D721Med (cell line): ENCODE measurements around the gene MCL1.

ENCODE experiments used
- DNase-seq: peaks from one replicate; pipeline ENCODE4 v3.0.0; 2011; ENCODE audit warnings: low spot score; ENCODE audit not compliant: insufficient read length
- FAIRE-seq: peaks from 2 replicates; lab custom pipeline; 2011; peaks lifted over from hg19 to GRCh38; lab: Jason Lieb, UNC
- TF ChIP-seq, protein P1 (sequence below): IDR thresholded peaks from 2 replicates; pipeline ENCODE4 v1.5.1; 2012; ENCODE audit warnings: mild to moderate bottlenecking, control low read depth; ENCODE audit not compliant: insufficient read depth; ENCODE audit errors: missing control alignments

Gene MCL1

DNA sequence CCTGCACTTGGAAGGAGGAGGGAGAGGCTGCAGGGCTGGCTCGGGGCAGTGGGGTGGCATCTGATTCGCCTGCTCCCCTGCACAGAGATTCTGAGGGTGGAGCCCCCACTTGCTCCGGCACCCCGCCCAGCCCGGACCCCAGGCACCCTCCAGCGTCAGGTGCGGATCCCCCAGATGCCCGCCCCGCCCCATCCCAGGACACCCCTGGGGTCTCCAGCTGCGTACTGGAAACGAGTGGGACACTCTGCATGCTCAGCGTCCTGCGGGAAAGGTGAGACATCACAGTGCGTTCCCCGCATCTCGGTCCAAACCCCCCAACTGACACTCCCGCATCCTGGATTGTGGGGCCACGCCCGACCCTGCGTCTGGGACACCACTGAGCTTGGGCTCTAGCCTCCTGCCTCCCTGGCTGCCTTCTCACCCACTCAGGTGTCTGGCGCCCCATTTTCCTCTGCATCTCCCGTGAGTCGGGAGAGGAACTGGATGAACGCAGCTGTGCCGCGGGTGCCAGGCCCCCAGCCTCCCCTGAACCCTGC is 22.3 kb downstream of the MCL1 start:
- TF ChIP-seq, protein P1, sequence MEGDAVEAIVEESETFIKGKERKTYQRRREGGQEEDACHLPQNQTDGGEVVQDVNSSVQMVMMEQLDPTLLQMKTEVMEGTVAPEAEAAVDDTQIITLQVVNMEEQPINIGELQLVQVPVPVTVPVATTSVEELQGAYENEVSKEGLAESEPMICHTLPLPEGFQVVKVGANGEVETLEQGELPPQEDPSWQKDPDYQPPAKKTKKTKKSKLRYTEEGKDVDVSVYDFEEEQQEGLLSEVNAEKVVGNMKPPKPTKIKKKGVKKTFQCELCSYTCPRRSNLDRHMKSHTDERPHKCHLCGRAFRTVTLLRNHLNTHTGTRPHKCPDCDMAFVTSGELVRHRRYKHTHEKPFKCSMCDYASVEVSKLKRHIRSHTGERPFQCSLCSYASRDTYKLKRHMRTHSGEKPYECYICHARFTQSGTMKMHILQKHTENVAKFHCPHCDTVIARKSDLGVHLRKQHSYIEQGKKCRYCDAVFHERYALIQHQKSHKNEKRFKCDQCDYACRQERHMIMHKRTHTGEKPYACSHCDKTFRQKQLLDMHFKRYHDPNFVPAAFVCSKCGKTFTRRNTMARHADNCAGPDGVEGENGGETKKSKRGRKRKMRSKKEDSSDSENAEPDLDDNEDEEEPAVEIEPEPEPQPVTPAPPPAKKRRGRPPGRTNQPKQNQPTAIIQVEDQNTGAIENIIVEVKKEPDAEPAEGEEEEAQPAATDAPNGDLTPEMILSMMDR = no peak
- DNase-seq (no peak), FAIRE-seq (no peak)

DNA sequence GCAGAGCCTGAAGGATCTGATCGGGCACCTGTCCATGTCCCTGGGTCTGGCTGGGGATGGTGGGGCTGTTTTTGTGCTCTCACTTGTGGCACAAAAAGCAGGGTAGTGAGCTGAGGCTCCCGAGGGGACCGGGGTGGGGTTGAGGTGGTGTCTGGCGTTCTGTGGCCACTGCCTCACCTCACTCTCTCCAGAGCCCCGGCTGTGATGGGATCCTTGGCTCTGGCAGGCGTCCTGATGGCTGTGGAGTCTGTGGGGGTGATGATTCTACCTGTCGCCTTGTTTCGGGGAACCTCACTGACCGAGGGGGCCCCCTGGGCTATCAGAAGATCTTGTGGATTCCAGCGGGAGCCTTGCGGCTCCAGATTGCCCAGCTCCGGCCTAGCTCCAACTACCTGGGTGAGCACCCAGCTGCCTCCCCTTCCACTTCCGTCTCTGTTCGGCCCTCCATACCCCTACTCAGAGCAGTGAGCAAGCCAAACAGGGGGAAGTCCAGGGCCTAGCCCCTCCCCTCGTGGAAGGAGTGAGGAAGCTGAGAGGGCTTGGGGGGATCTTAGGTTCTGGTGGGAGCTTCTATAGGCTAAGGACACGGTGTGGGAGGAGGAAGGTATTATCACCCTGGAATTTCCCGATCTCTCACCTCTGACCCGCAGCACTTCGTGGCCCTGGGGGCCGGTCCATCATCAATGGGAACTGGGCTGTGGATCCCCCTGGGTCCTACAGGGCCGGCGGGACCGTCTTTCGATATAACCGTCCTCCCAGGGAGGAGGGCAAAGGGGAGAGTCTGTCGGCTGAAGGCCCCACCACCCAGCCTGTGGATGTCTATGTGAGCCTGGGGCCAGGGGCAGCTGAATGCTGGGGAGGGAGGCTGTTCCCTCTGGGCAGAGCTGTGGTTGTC is 23.2 kb downstream of the MCL1 start:
- DNase-seq (no peak), FAIRE-seq (no peak)
- TF ChIP-seq, protein P1 = no peak

DNA sequence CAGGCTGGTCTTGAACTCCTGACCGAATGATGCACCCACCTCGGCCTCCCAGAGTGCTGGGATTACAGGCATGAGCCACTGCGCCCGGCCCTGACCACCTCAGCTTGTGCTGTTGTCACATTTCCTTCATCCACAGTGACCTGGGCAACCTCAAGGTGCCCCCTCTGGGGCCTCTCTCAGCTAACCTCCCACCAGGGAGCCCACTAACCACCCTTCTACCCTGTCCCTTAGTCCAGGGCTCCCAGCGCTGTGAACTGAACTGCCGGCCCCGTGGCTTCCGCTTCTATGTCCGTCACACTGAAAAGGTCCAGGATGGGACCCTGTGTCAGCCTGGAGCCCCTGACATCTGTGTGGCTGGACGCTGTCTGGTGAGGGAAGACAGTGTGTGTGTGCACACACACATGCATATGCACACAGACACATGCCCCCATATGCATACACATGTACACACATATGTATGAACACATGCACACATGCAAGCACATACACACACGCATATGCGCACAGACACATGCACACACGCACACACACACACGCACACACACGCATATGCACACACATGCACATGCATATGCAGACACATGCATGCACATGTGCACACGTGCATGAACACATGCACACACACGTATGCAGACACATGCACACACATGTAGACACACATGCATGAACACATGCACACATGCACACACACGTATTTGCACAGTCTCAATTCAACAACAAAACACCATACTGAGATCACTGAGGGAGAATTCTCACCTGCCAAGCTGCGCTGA is 24.0 kb downstream of the MCL1 start:
- no peak for FAIRE-seq
- no peak for DNase-seq
- TF ChIP-seq, protein P1 = no peak

DNA sequence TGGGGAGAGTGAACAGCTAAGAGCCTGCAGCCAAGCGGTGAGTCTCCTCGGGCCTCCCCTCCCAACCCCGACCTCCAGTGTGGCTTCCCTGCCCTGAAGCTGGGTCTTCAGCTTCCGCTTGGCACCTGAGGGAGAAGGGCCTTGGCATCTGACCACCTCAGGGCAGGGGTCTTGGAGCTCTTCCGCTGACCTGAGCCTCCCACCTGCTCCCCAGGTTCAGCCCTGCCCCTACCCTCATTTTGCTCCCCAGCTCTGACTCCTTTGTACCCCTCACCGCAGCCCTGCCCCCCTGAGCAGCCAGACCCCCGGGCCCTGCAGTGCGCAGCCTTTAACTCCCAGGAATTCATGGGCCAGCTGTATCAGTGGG is 25.3 kb downstream of the MCL1 start:
- TF ChIP-seq, protein P1 = no peak
- DNase-seq (no peak), FAIRE-seq (no peak)

DNA sequence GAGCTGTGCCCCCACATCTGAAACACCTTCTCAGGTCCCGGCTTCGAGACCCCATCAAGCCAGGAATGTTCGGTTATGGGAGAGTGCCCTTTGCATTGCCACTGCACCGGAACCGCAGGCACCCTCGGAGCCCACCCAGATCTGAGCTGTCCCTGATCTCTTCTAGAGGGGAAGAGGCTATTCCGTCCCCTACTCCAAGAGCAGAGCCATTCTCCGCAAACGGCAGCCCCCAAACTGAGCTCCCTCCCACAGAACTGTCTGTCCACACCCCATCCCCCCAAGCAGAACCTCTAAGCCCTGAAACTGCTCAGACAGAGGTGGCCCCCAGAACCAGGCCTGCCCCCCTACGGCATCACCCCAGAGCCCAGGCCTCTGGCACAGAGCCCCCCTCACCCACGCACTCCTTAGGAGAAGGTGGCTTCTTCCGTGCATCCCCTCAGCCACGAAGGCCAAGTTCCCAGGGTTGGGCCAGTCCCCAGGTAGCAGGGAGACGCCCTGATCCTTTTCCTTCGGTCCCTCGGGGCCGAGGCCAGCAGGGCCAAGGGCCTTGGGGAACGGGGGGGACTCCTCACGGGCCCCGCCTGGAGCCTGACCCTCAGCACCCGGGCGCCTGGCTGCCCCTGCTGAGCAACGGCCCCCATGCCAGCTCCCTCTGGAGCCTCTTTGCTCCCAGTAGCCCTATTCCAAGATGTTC is 25.9 kb downstream of the MCL1 start:
- FAIRE-seq (no peak), DNase-seq (no peak)
- TF ChIP-seq, protein P1 = no peak

DNA sequence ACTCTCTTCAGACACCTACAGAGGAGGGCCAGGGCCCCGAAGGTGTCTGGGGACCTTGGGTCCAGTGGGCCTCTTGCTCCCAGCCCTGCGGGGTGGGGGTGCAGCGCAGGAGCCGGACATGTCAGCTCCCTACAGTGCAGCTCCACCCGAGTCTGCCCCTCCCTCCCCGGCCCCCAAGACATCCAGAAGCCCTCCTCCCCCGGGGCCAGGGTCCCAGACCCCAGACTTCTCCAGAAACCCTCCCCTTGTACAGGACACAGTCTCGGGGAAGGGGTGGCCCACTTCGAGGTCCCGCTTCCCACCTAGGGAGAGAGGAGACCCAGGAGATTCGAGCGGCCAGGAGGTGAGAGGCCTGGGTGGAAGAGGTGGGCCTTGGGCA is 26.5 kb downstream of the MCL1 start:
- DNase-seq (no peak), FAIRE-seq (no peak)
- TF ChIP-seq, protein P1 = no peak
